Measurements from ENCODE around the gene DNASE1. TPM values are rescaled to one million over a fixed set of nuclear protein-coding genes. Genes with fewer than 3 reads are reported as not detected.

DNASE1 gene
- total RNA-seq, 1 experiment from 2014 or later: 26.0 TPM

DNA sequence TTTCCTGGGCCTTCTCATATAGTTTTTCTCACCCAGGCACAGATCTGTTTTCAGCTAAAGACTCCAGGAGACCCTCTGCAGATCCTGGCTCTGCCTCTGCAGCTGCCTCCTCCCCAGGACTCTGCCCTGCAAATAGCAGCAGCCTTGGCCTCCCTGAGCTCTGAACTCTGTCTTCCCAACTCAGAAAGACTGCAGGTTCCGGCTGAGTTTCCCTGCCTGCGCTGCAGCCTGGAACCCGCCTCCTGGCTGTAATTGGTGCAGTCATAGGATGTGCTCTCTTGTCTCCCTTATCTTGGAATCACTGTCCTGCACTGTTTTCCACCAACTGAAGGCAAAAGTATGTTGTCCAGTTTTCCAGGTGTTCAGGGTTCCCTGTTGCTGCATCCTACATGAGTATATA lies 14.3 kb upstream of the DNASE1 start:
- no peak overlapping the region for H3K4me3 Mint-ChIP-seq (ENCODE audit: low read depth, unreplicated experiment)
- H3K27me3 Mint-ChIP-seq (ENCODE audit: unreplicated experiment): no peaks in the 10 kb centered on the region
- BruUV-seq (replicated peaks): no TSS peak
- peaks cover 16% of the 10 kb centered on the region for H3K4me1 Mint-ChIP-seq (ENCODE audit: low read depth, unreplicated experiment)
- CTCF ChIA-PET: no interaction called here
- no peak overlapping the region for H3K27ac Mint-ChIP-seq (ENCODE audit: unreplicated experiment)
- peaks cover 14% of the 10 kb centered on the region for H3K36me3 Mint-ChIP-seq (ENCODE audit: insufficient read depth, unreplicated experiment)
- no peak for DNase-seq
- TF ChIP-seq, protein P1, sequence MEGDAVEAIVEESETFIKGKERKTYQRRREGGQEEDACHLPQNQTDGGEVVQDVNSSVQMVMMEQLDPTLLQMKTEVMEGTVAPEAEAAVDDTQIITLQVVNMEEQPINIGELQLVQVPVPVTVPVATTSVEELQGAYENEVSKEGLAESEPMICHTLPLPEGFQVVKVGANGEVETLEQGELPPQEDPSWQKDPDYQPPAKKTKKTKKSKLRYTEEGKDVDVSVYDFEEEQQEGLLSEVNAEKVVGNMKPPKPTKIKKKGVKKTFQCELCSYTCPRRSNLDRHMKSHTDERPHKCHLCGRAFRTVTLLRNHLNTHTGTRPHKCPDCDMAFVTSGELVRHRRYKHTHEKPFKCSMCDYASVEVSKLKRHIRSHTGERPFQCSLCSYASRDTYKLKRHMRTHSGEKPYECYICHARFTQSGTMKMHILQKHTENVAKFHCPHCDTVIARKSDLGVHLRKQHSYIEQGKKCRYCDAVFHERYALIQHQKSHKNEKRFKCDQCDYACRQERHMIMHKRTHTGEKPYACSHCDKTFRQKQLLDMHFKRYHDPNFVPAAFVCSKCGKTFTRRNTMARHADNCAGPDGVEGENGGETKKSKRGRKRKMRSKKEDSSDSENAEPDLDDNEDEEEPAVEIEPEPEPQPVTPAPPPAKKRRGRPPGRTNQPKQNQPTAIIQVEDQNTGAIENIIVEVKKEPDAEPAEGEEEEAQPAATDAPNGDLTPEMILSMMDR (IDR thresholded peaks at IDR 0.05; ENCODE audit: unreplicated experiment): no peak
- no peaks in the 10 kb centered on the region for H3K9me3 Mint-ChIP-seq (ENCODE audit: low read depth, unreplicated experiment)
- intact Hi-C loops (cut with micrococcal nuclease; ENCODE audit: unreplicated experiment): no loop called here

DNA sequence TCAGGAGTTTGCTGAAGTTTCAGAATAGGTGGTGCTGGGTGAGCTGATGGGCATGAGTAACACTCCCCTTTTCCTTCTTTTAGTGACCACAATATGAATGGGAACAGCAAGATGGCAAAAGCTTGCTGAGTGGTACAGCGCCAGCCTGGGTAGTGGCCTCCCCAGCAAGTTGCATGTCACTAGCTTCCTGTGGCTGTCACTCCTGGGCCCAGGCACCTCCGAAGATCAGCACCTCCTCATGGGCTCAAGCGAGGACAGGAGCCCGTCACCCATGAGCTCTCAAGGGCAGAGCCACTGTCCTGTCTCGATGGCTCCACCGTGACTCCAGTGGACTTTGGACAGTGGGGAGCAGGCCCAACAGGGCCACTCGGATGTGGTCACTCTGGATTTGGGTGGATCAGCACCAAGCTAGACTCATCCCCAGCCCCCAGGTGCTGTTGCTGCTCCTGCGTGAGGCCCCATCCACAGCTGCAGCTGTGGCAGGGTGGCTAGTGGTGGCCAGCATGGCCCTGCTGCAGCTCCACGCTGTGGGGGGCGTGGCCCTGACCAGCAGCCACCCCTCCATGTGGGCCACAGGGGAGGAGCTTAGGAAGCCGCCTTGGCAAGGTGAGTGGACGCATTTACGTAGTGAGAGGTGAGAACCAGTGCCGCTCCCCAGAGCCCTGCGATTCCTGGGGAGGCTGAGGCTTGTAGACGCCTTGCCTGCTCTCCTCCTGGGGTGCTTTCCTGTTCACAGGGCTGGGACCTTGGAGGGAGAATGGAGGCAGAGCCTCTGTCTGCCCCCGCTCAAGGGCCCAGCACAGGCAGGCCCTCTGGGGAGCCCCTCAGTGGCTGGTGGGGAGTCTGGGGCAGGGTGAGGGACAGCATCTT lies 13.6 kb upstream of the DNASE1 start:
- no peaks in the 10 kb centered on the region for H3K9me3 Mint-ChIP-seq (ENCODE audit: low read depth, unreplicated experiment)
- CTCF ChIA-PET: no interaction called here
- no peak overlapping the region for H3K4me3 Mint-ChIP-seq (ENCODE audit: low read depth, unreplicated experiment)
- peaks cover 21% of the 10 kb centered on the region for H3K36me3 Mint-ChIP-seq (ENCODE audit: insufficient read depth, unreplicated experiment)
- H3K4me1 Mint-ChIP-seq (ENCODE audit: low read depth, unreplicated experiment): peaks cover 23% of the 10 kb centered on the region
- H3K27ac Mint-ChIP-seq (ENCODE audit: unreplicated experiment): no peak overlapping the region
- BruUV-seq (replicated peaks): no TSS peak
- intact Hi-C loops (cut with micrococcal nuclease; ENCODE audit: unreplicated experiment): no loop called here
- TF ChIP-seq, protein P1 (IDR thresholded peaks at IDR 0.05; ENCODE audit: unreplicated experiment): no peak
- no peak for DNase-seq
- H3K27me3 Mint-ChIP-seq (ENCODE audit: unreplicated experiment): no peaks in the 10 kb centered on the region

DNA sequence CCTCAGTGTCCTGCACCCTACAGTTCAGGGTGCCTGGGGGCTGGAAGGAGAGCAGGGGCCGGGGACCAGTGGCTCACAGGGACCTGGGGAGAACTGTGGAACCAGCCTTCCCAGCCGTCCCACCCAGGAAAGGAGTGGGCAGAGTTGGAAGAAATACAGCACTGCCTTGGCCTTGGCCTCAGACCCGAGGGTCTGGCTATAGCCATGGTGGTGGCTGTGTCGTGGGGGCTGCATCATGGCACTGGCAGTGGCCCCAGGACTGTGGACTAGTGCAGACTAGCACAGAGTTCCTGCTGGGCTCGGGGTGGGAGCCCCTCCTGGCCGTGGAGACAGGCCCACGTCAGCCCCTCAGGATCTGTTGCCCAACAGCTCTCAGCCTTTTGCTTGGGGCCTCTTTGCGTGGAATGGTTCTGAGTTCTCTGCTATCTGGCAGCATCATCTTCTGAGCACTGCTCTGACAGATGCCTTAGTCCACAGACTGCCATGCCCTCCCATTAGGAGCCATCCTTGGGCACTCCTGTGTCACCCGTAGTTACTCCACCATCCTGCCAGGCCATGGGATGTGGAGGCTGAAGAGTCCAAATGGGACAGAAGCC lies 12.6 kb upstream of the DNASE1 start:
- Mint-ChIP-seq H3K36me3 (ENCODE audit: insufficient read depth, unreplicated experiment) (peaks cover 30% of the 10 kb centered on the region), H3K4me1 (ENCODE audit: low read depth, unreplicated experiment) (peaks cover 33% of the 10 kb centered on the region), H3K27me3 (ENCODE audit: unreplicated experiment) (no peaks in the 10 kb centered on the region), H3K9me3 (ENCODE audit: low read depth, unreplicated experiment) (no peaks in the 10 kb centered on the region), H3K4me3 (ENCODE audit: low read depth, unreplicated experiment) (peak overlapping the region; percentile 29), H3K27ac (ENCODE audit: unreplicated experiment) (peak overlapping the region; percentile 5)
- BruUV-seq (replicated peaks): no TSS peak
- CTCF ChIA-PET: no interaction called here
- DNase-seq: no peak
- TF ChIP-seq, protein P1 (IDR thresholded peaks at IDR 0.05; ENCODE audit: unreplicated experiment): no peak
- intact Hi-C loops (cut with micrococcal nuclease; ENCODE audit: unreplicated experiment): no loop called here

DNA sequence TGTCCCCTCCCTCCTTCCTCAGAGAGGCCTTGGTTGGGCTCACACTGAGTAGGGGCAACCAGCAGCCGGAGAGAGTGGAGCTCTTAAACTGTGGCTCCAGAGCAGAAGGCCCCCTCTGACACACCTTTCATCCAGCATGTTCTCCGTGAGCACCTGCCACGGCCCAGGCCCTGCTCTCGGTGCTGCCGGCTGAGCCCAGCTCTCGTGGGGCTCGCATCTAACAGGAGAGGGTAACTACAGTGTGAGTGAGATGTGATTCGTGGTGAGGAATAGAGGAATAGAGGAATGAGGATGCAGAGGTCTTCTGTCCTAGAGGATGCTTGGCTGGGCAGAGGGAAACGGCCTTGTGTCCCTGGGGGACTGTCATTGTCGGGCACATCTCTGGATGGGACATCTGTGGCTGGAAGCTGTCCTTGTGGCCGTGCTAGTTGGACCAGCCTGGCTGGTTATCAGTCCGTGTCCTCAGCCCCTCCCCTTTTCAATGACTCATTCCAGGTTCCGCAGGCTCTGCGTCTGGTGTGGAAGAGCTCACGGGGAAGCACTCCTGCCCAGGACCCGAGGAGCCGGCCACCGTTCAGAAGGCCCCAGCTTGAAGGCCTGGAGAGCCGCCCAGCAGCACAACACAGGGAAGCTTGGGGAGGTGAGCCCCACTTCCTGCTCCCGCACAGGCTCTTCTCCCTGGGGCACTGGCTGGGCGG lies 11.9 kb upstream of the DNASE1 start:
- intact Hi-C loops (cut with micrococcal nuclease; ENCODE audit: unreplicated experiment): no loop called here
- CTCF ChIA-PET: interaction anchor here (0.5 to 1.1 kb wide), 3 partner anchors 29 to 49 kb away, joined by 3 to 5 read pairs (median 3); no protein-coding TSS in a partner anchor
- DNase-seq: peak; percentile 78
- peak overlapping the region; percentile 29 for H3K4me3 Mint-ChIP-seq (ENCODE audit: low read depth, unreplicated experiment)
- peaks cover 34% of the 10 kb centered on the region for H3K4me1 Mint-ChIP-seq (ENCODE audit: low read depth, unreplicated experiment)
- TF ChIP-seq, protein P1 (IDR thresholded peaks at IDR 0.05; ENCODE audit: unreplicated experiment): no peak
- BruUV-seq (replicated peaks): no TSS peak
- H3K9me3 Mint-ChIP-seq (ENCODE audit: low read depth, unreplicated experiment): no peaks in the 10 kb centered on the region
- H3K27ac Mint-ChIP-seq (ENCODE audit: unreplicated experiment): peak overlapping the region; percentile 5
- peaks cover 30% of the 10 kb centered on the region for H3K36me3 Mint-ChIP-seq (ENCODE audit: insufficient read depth, unreplicated experiment)
- H3K27me3 Mint-ChIP-seq (ENCODE audit: unreplicated experiment): no peaks in the 10 kb centered on the region
